ENCODE data around the gene ITPR3.

ITPR3 gene

DNA sequence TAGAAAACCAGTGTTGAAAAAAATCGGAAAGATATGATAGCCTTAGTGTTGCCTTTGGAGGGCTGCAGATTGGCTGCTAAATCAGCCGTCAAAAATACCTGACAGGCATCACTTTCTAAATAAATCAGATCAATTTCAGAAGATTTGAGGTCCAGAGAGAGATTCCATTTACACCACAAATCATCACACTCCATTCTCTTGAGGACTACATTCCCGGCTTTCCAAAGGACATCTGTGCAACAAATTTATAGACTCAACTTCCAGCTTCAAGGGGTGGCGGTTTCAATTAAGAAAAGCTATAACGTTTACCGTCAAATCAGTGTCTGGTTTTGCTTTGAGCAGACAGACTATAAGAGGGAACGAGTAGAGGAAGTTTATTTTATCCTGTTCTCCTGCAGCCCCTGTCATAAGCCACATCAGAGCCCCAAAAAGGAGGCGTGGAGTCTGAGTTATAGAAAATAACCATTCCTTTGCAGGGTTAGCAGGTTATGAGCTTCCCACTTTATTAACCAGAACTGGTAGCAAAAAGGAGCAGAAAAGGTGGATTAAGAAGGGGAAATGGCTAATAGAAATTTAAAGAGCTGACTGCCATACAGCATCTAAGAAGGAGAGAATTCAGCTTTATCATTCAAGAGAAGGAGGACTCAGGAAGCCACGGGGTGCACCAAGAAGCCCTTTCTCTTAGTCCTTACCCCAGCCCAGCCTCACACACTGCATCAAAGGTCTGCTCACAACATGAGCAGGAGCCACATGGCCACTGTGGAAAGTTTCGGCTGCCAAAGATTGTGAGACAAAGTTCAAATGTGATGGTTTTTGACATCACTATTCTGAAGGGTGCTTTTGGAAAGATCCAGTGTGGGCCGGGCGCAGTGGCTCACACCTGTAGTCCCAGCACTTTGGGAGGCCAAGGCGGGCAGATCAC lies 103.2 kb downstream of the ITPR3 start:
- DNase-seq, result no peak

DNA sequence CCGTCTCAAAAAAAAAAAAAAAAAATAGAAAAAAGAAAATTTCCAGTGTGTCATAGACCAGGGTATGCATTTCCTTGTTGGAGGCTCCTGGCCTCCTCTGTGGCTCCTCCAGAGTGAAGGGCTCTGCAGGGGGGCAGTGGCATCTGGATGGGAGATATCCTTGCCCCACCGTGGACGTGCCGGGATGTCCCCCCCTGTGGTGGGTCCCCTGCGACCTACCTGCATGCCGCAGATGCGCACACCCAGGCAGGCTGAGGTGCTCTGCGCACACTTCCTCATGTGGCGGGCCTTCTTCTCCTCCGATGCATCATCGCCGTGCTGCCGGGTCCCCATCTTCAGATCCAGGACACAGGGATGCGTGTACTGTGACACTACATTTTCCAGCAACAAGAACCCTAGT lies 104.1 kb downstream of the ITPR3 start:
- DNase-seq, result no peak

DNA sequence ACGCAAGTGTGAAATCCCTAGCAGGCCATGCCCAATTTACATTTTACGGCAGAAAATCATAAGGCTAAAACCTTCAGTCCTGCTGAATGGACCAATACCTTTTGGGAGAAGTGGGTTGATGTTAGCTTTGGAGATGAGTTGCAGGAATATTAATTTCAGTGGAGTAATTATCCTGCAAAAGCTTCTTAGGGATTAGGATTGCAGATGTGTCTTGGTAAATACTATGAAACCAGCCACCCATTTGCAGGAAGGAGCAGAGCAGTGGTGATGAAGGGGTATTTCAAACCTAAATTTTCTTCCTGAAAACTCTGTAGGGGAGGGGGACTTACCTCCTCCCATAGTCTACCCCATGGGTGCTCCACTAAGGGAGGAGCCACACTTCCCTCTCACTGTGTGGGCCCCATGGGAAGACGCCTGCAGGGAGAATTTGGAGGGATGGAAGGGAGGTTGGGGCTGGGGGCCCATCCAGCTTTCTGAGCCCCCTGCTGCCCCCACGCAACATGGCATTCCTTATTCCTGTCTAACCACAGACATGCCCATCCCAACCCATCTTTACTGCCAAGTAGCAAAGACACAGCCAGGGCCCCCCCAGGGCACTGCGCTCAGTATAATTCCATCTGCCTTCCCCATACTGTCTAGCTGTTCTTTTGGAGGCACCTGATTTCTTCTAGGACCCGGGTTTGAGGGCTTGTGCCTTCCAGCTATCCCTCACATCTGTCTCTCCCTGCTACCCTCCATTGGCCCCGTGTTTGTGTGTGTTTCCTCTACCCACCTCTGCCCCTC lies 105.0 kb downstream of the ITPR3 start:
- no peak for DNase-seq

GRCh38 chr6:33726696-33727095 lies 105.6 kb downstream of the ITPR3 start:
- DNase-seq, result no peak

DNA sequence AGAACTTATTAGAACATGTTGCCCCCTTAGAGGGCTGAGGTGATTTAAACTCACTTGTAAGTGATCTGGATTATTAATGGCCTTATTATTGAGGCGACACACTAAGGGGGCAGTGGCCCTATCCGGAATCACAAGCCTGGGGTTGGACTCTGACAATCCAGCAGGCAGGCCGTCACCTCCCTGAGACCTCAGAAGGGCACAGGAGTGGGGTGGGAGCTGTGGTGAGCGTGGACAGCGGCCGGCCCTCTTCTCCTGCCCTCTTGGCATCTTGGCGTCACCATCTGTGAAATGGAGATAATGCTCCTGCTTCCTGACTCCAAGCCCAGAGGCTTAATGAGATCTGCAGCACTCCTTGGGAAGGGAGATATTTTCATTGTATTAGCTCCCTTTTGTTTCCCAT lies 106.0 kb downstream of the ITPR3 start:
- DNase-seq, result no peak

- no peak for DNase-seq
These were observed 106.8 kb downstream of the ITPR3 start for GRCh38 chr6:33727932-33728331.

DNA sequence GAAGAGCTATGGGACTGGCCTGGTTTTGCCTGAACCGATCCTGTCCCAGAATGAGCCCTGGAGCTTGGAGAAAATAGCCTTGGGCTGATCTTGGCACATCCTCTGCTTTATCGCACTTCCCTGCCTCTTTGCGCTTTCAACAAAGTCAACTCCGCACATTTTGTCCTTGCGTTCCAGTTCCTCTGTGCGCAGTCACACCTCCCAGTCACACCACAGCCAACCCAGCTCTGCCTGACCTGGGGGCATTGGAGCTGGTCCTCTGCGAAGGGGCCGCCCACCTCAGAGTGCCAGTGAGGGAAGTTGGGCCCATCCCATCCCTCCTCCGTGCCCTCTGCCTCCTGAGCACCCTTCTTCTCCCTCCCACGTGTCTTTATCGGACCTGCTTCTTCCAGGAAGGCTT lies 107.3 kb downstream of the ITPR3 start:
- DNase-seq, result no peak

GRCh38 chr6:33729059-33729458 lies 107.9 kb downstream of the ITPR3 start:
- no peak for DNase-seq

- DNase-seq, result no peak
These were observed 109.5 kb downstream of the ITPR3 start for GRCh38 chr6:33730611-33731010.

- DNase-seq, result no peak
These were observed 109.9 kb downstream of the ITPR3 start for GRCh38 chr6:33731035-33731434.

GRCh38 chr6:33731751-33732282 lies 110.7 kb downstream of the ITPR3 start:
- no peak for DNase-seq

DNA sequence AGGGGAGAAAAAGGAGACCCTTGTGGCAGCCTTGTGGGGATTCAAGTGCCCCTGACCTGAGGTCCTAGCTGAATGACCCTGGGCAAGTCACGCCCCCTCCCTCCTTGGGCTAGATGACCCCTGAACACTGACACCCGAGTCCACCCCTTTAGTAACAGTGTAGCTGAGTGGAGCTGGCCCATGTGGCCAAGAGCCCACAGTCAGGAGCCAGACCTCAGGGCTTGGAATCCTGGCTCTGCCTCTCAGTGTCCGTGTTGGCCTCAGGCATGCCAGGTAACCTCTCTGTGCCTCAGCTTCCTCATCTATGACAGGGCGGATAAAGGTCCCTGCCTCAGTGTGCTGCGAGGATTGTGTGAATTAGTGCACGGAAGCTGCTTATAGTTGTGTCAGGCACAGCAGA lies 111.3 kb downstream of the ITPR3 start:
- DNase-seq, result no peak

DNA sequence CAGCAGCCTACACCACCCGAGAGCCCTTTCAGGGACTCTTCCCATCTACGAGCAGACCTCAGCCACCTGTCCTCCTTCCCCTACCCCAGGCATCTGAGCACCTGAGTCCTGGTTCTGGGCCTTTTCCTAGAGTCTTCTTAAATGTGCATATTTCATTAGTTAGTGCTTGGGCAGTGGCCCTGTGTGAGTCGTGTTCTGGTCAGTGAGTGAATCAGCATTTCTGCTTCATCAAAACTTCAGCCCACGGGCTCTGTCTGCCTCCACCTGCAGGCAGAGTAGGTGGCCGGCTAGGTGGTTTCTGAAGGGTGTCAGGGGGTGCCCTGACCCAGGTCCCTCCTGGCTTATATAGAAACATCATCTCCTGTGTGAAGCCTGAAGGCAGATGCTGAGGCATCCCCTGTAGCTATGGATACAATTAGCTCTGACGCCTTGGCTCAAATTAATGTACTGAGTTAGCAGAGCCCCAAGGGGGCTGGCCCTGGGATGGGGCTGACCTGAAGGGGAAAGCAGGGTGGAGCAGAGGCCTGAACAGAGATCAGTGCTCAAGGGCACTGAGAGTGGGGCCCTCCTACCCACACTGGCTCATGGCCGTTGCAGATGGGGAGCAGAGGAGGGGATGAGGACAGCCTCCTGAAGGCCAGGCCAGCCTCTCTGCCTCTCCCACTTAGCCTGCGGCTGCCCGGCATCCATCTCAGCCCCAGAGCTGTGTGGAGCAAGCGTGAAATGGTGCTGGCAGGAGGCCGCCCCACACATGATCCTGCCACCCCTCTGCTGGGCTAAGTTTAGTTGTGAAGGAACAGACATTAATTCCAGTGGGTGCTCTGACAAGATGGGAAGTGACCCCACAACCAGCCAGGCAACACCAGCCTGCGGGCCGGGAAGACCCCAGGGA lies 111.9 kb downstream of the ITPR3 start:
- no peak for DNase-seq

- no peak for DNase-seq
These were observed 112.5 kb downstream of the ITPR3 start for GRCh38 chr6:33733709-33734007.

DNA sequence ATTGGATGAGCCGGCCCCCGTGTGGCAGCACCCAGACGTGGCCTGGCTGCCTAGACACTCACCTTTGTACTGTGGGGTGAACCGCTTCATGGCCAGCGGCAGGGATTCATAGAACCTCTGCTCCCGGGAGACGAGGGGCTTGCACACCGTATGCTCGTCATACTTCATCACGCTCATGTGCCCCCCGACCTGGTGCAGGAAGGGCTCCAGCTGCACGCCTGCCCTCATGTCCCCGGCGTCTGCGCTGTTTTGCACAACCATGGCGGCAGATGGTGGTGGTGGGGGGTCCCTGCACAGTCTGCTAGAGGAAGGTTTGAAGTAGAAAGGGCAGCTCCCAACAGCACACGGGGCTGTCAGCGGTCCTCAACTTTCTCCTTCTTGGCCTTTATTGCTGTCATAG lies 114.1 kb downstream of the ITPR3 start:
- DNase-seq, result no peak

- DNase-seq, result no peak
These were observed 116.3 kb downstream of the ITPR3 start for GRCh38 chr6:33737267-33738026.

DNA sequence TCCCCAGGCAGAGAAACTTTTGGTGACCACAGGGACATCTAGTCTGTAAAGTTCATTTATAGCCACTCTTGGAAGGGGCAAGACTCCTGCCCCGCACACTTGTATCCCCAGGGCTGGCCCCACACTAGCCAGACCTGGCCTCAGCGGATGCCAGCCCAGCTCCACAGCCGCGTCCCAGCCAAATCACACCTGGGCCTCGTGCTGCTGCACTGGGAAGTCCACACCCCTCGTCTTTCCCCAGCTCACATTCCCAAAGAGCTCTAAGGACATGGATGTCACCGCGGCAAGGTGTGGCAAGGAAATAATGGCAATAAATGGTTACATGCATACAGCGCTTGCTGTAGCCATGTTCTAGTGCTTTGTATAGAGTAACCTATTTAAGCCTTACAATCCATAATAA lies 117.0 kb downstream of the ITPR3 start:
- DNase-seq, result no peak

DNA sequence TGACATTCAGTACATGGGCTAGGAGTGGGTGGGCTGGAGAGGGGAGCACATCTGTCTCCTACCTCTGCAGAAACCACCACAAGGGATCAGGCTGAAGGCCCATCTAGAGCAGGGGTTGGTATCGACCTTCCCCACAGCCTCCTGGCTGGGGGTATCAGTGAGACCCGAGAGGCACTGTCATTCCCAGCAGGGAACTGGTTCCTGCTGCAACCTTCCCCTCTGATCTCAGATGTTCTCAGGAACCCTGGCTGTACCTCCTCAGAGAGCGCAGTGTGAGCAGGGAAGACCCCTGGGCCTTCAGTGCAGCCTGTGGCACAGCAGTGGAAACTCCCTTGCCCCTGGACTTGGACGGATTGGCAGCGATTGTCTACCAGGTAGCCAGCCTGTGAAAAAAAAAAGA lies 117.8 kb downstream of the ITPR3 start:
- no peak for DNase-seq

DNA sequence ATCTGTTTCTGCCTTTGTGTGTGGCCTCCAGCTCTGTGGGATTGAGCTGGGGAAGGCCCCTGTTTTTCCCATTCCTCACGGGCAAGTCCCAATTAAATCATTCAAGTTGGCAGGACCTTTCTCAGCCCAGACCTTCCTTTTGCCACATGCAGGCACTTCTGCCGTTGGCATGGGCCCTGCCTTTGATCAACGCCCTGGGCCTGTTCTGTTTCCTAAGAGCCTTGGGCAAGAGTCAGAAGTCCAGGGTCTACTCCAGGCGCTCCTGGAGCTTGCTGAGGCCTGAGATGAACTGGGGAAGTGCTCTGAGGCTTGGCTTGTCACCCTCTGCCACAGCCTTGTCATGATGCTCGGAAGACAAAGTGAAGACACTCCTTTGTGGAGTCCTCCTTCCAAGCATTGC lies 118.4 kb downstream of the ITPR3 start:
- DNase-seq, result no peak

- no peak for DNase-seq
These were observed 119.1 kb downstream of the ITPR3 start for GRCh38 chr6:33740204-33740608.

GRCh38 chr6:33740794-33741193 lies 119.7 kb downstream of the ITPR3 start:
- DNase-seq, result no peak

DNA sequence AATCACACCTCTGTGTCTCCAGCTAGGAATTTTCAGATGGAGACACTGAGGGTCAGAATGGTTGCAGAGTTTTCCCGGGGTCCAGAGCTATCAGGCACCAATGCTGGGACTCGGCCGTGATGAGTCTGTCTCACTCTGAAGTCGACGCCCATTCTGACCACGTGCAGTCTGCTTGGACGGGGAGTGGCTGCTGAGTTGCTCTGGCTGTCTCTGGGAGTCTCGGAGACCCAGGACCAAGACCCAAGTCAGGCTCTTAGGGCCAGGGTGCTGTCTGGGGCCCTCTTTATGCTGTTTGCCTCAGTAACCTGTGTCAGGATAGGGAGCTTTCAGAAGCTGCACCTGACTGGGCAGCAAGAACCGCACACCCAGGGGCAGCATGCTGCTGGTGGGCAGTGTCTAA lies 121.0 kb downstream of the ITPR3 start:
- DNase-seq, result no peak

All from NCI-H1694 treated with DMSO at 0.1 percent for 48 hours (cell line).